ENCODE results near the gene PDZD2.
A peak's percentile ranks its signal among the peaks of the same experiment; 100 is the strongest.
"Not testable (repeated sequence)": the region's sequence is repeated elsewhere in the genome, so short reads cannot be mapped to it uniquely, and the experiment has no call there.

Gene PDZD2

GRCh38 chr5:32080565-32080964 lies 441.6 kb downstream of the PDZD2 start:
- DNase-seq (ENCODE audit: low spot score), result not testable (repeated sequence)

GRCh38 chr5:32082701-32083100 lies 443.8 kb downstream of the PDZD2 start:
- no peak for DNase-seq (ENCODE audit: low spot score)

- DNase-seq (ENCODE audit: low spot score), result no peak
Measured at GRCh38 chr5:32083981-32084430, 445.1 kb downstream of the PDZD2 start.

GRCh38 chr5:32087086-32088082 lies 448.5 kb downstream of the PDZD2 start:
- DNase-seq (ENCODE audit: low spot score), result no peak

- DNase-seq (ENCODE audit: low spot score), result no peak
Measured at GRCh38 chr5:32088214-32088613, 449.3 kb downstream of the PDZD2 start.

- DNase-seq (ENCODE audit: low spot score), result no peak
Measured at GRCh38 chr5:32089146-32090000, 450.4 kb downstream of the PDZD2 start.

- no peak for DNase-seq (ENCODE audit: low spot score)
Measured at GRCh38 chr5:32090026-32090754, 451.3 kb downstream of the PDZD2 start.

GRCh38 chr5:32090755-32091128 lies 451.8 kb downstream of the PDZD2 start:
- no peak for DNase-seq (ENCODE audit: low spot score)

- DNase-seq (ENCODE audit: low spot score), result peak; percentile 76
Measured at GRCh38 chr5:32092938-32093812, 454.2 kb downstream of the PDZD2 start.

GRCh38 chr5:32094691-32095090 lies 455.8 kb downstream of the PDZD2 start:
- no peak for DNase-seq (ENCODE audit: low spot score)

- DNase-seq (ENCODE audit: low spot score), result no peak
Measured at GRCh38 chr5:32095261-32095671, 456.3 kb downstream of the PDZD2 start.

- DNase-seq (ENCODE audit: low spot score), result no peak
Measured at GRCh38 chr5:32096891-32097595, 458.1 kb downstream of the PDZD2 start.

- DNase-seq (ENCODE audit: low spot score), result no peak
Measured at GRCh38 chr5:32098291-32098690, 459.4 kb downstream of the PDZD2 start.

GRCh38 chr5:32098890-32099310 lies 460.0 kb downstream of the PDZD2 start:
- DNase-seq (ENCODE audit: low spot score), result no peak

- no peak for DNase-seq (ENCODE audit: low spot score)
Measured at GRCh38 chr5:32099486-32100035, 460.6 kb downstream of the PDZD2 start.

GRCh38 chr5:32100230-32100629 lies 461.3 kb downstream of the PDZD2 start:
- no peak for DNase-seq (ENCODE audit: low spot score)

- no peak for DNase-seq (ENCODE audit: low spot score)
Measured at GRCh38 chr5:32100691-32101302, 461.9 kb downstream of the PDZD2 start.

- DNase-seq (ENCODE audit: low spot score), result no peak
Measured at GRCh38 chr5:32102254-32102986, 463.5 kb downstream of the PDZD2 start.

- DNase-seq (ENCODE audit: low spot score), result no peak
Measured at GRCh38 chr5:32103521-32103920, 464.6 kb downstream of the PDZD2 start.

All from hepatic stellate cell (primary cell).